ENCODE data around the gene PSMA6. TPM values are rescaled to one million over a fixed set of nuclear protein-coding genes. Genes with fewer than 3 reads are reported as not detected.

Gene PSMA6
- total and polyA plus RNA-seq, 2 donors (not counting 1 experiment from before 2014, with no cell fraction given), result 190 to 225 TPM

GRCh38 chr14:35341454-35341750 is 49.2 kb downstream of the PSMA6 start:
- peak overlapping the region; percentile 4 for H2AFZ ChIP-seq (ENCODE audit: low read length)
- no peak overlapping the region for H3K4me3 ChIP-seq (replicated peaks in 1 of 4; ENCODE audit: control extremely low read depth in 1 of 4, insufficient read depth in 1 of 4, low read depth in 3 of 4, low read length in 4 of 4)
- peaks cover 25% of the 10 kb centered on the region for H3K4me1 ChIP-seq (ENCODE audit: control insufficient read depth, extremely low read depth, insufficient read depth, low read length)
- H3K27ac ChIP-seq (ENCODE audit: insufficient read depth, low read length), result peak overlapping the region; percentile 73
- no peak overlapping the region for H3K9ac ChIP-seq (ENCODE audit: insufficient read depth, low read length)
- no peaks in the 10 kb centered on the region for H3K36me3 ChIP-seq (ENCODE audit: control insufficient read depth, insufficient read depth, low read length)
- no peaks in the 10 kb centered on the region for H3K9me3 ChIP-seq (ENCODE audit: control insufficient read depth, insufficient read depth, low read depth, low read length)
- H3K79me2 ChIP-seq (ENCODE audit: control insufficient read depth, insufficient read depth, low read length), result no peaks in the 10 kb centered on the region
- DNase-seq (ENCODE audit: low read depth in 2 of 2), result no peak
- H3K27me3 ChIP-seq (ENCODE audit: control insufficient read depth, insufficient read depth, low read length), result no peaks in the 10 kb centered on the region
- H4K20me1 ChIP-seq (ENCODE audit: control insufficient read depth, extremely low read depth, insufficient read depth, low read length), result no peaks in the 10 kb centered on the region
- TF ChIP-seq, protein P1, sequence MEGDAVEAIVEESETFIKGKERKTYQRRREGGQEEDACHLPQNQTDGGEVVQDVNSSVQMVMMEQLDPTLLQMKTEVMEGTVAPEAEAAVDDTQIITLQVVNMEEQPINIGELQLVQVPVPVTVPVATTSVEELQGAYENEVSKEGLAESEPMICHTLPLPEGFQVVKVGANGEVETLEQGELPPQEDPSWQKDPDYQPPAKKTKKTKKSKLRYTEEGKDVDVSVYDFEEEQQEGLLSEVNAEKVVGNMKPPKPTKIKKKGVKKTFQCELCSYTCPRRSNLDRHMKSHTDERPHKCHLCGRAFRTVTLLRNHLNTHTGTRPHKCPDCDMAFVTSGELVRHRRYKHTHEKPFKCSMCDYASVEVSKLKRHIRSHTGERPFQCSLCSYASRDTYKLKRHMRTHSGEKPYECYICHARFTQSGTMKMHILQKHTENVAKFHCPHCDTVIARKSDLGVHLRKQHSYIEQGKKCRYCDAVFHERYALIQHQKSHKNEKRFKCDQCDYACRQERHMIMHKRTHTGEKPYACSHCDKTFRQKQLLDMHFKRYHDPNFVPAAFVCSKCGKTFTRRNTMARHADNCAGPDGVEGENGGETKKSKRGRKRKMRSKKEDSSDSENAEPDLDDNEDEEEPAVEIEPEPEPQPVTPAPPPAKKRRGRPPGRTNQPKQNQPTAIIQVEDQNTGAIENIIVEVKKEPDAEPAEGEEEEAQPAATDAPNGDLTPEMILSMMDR (conservative IDR thresholded peaks at IDR 0.05 in 1 of 2, IDR thresholded peaks at IDR 0.05 in 1 of 2; ENCODE audit: low read depth in 1 of 2, low read length in 2 of 2), result no peak
- TF ChIP-seq EZH2 (IDR thresholded peaks at IDR 0.05; ENCODE audit: low read length, missing control alignments), result no peak
- peak overlapping the region; percentile 28 for H3K4me2 ChIP-seq (ENCODE audit: extremely low read depth, insufficient read depth, low read length)

DNA sequence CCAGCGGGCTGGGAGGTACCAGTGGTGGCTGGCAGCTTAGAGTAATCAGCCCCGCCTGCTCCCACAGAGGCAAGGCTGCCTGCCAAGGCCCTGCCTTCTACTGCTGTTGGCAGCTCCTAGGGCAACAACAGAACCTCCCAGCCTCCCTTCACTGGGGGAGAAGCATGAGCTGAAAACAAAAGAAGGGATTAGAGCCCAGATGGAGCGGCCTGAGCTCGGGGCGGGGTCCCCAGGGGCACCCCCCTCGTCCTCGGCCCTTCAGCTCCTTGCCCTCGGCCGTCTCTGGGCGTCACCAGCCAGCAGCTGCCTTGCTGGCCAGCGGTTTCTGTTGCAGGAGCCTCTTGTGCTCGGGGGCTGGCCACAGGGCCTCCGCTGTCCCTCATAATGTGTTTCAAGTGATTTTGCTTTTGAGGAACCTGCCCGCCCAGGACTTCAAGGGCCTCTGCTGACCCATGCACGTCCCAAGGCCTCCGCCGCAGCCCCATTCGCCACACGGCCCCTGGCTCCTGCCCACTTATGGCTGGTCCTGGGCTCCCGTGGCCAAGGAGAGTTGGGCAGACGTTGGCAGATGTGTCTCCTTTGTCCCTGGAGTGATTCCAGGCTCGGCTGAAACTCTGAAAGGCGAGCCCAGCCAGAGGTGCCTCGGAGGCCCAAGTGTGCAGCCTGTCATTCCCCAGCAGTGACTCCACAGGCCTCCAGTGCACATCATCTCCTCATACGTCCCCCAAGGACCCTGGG is 49.7 kb downstream of the PSMA6 start:
- no peak for TF ChIP-seq EZH2 (IDR thresholded peaks at IDR 0.05; ENCODE audit: low read length, missing control alignments)
- TF ChIP-seq, protein P1 (conservative IDR thresholded peaks at IDR 0.05 in 1 of 2, IDR thresholded peaks at IDR 0.05 in 1 of 2; ENCODE audit: low read depth in 1 of 2, low read length in 2 of 2), result no peak

DNA sequence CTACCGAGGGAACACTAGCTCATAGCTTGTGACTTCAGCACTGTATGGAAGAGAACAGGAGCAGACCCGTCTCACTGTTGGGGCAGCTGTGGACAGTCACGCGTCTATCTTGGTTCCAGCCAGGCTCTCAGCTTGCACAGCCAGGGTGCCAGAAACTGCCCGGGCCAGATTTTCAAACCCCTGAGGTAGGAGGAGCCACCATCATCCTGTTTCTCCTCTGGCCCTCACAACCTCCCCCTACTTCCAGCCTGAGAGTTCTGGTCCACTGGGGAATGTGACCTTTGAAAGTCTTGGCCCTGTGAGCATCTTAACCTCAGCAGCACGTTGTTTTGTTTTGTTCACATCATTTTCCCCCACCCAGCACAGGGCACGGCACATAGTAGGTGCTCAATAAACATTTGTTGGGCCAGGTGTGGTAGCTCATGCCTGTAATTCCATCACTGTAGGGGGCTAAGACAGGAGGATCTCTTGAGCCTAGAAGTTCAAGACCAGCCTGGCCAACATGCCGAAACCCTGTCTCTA is 50.4 kb downstream of the PSMA6 start:
- Histone ChIP-seq H3K79me2 (ENCODE audit: control insufficient read depth, insufficient read depth, low read length) (no peaks in the 10 kb centered on the region), H4K20me1 (ENCODE audit: control insufficient read depth, extremely low read depth, insufficient read depth, low read length) (no peaks in the 10 kb centered on the region), H3K4me2 (ENCODE audit: extremely low read depth, insufficient read depth, low read length) (peak overlapping the region; percentile 25), H3K4me1 (ENCODE audit: control insufficient read depth, extremely low read depth, insufficient read depth, low read length) (peaks cover 17% of the 10 kb centered on the region), H2AFZ (ENCODE audit: low read length) (peak overlapping the region; percentile 20), H3K4me3 (replicated peaks in 1 of 4; ENCODE audit: control extremely low read depth in 1 of 4, insufficient read depth in 1 of 4, low read depth in 3 of 4, low read length in 4 of 4) (no peak overlapping the region), H3K9ac (ENCODE audit: insufficient read depth, low read length) (no peak overlapping the region), H3K9me3 (ENCODE audit: control insufficient read depth, insufficient read depth, low read depth, low read length) (no peaks in the 10 kb centered on the region), H3K27ac (ENCODE audit: insufficient read depth, low read length) (peak overlapping the region; percentile 73), H3K36me3 (ENCODE audit: control insufficient read depth, insufficient read depth, low read length) (no peaks in the 10 kb centered on the region), H3K27me3 (ENCODE audit: control insufficient read depth, insufficient read depth, low read length) (no peaks in the 10 kb centered on the region)
- TF ChIP-seq, protein P1 (conservative IDR thresholded peaks at IDR 0.05 in 1 of 2, IDR thresholded peaks at IDR 0.05 in 1 of 2; ENCODE audit: low read depth in 1 of 2, low read length in 2 of 2), result no peak
- TF ChIP-seq EZH2 (IDR thresholded peaks at IDR 0.05; ENCODE audit: low read length, missing control alignments), result no peak
- no peak for DNase-seq (ENCODE audit: low read depth in 2 of 2)

More for the DNA sequence above, 49.7 kb downstream of the PSMA6 start:
- no peaks in the 10 kb centered on the region for H3K27me3 ChIP-seq (ENCODE audit: control insufficient read depth, insufficient read depth, low read length)
- peak overlapping the region; percentile 20 for H2AFZ ChIP-seq (ENCODE audit: low read length)
- H3K4me1 ChIP-seq (ENCODE audit: control insufficient read depth, extremely low read depth, insufficient read depth, low read length), result peaks cover 23% of the 10 kb centered on the region
- H3K4me3 ChIP-seq (replicated peaks in 1 of 4; ENCODE audit: control extremely low read depth in 1 of 4, insufficient read depth in 1 of 4, low read depth in 3 of 4, low read length in 4 of 4), result no peak overlapping the region
- H3K36me3 ChIP-seq (ENCODE audit: control insufficient read depth, insufficient read depth, low read length), result no peaks in the 10 kb centered on the region
- H3K9ac ChIP-seq (ENCODE audit: insufficient read depth, low read length), result peak overlapping the region; percentile 35
- H4K20me1 ChIP-seq (ENCODE audit: control insufficient read depth, extremely low read depth, insufficient read depth, low read length), result no peaks in the 10 kb centered on the region
- no peaks in the 10 kb centered on the region for H3K9me3 ChIP-seq (ENCODE audit: control insufficient read depth, insufficient read depth, low read depth, low read length)
- DNase-seq (ENCODE audit: low read depth in 2 of 2), result peak; percentile 84 to 97
- peak overlapping the region; percentile 73 for H3K27ac ChIP-seq (ENCODE audit: insufficient read depth, low read length)
- H3K79me2 ChIP-seq (ENCODE audit: control insufficient read depth, insufficient read depth, low read length), result no peaks in the 10 kb centered on the region
- peak overlapping the region; percentile 28 for H3K4me2 ChIP-seq (ENCODE audit: extremely low read depth, insufficient read depth, low read length)
